ENCODE measurements around the gene CORO6. TPM values are rescaled to one million over a fixed set of nuclear protein-coding genes. Genes with fewer than 3 reads are reported as not detected.
A peak's percentile ranks its signal among the peaks of the same experiment; 100 is the strongest.

CORO6 gene
- total RNA-seq, 1 experiment from 2014 or later = 2.3 TPM

GRCh38 chr17:29592850-29593551 is 29.7 kb downstream of the CORO6 start, which contains the start of gene ANKRD13B:
Gene ANKRD13B, plus strand, starts transcription at chr17:29593132. Its CDS starts 490 bp downstream, at chr17:29593622.
- Histone ChIP-seq H3K79me2 (ENCODE audit: insufficient read depth, low read length) (peaks cover 6% of the 10 kb centered on the region; the same call in 1 of the 2 replicates), H3K4ac (ENCODE audit: low read depth, low read length) (no peak within 1 kb of the TSS), H4K91ac (ENCODE audit: insufficient read length, low read depth, low read length) (no peak within 1 kb of the TSS), H4K8ac (replicated peaks; ENCODE audit: insufficient read length, low read depth, low read length) (no peak within 1 kb of the TSS), H3K4me2 (ENCODE audit: insufficient read depth, insufficient read length, low read length) (peak within 1 kb of the TSS; percentile 69), H3K56ac (ENCODE audit: insufficient read length, low read depth, low read length) (no peak within 1 kb of the TSS), H3T11ph (ENCODE audit: low read length) (no peak within 1 kb of the TSS), H2BK5ac (ENCODE audit: insufficient read length, low read length) (no peak within 1 kb of the TSS), H3K23ac (ENCODE audit: insufficient read length, low read depth, low read length) (no peak within 1 kb of the TSS), H4K5ac (ENCODE audit: insufficient read length, low read depth, low read length) (no peak within 1 kb of the TSS), H3K9ac (ENCODE audit: extremely low read depth, insufficient read length, low read length) (no peak within 1 kb of the TSS), H2AK5ac (ENCODE audit: insufficient read length, low read length) (no peak within 1 kb of the TSS), H2BK120ac (ENCODE audit: low read depth, low read length, poor library complexity, severe bottlenecking) (no peak within 1 kb of the TSS), H3K9me3 (ENCODE audit: control insufficient read depth, low read depth, low read length) (no peaks in the 10 kb centered on the region), H4K20me1 (ENCODE audit: control insufficient read depth, insufficient read depth, insufficient read length) (no peaks in the 10 kb centered on the region), H3K18ac (ENCODE audit: insufficient read length, low read depth, low read length) (peak within 1 kb of the TSS; percentile 6), H3K27me3 (ENCODE audit: insufficient read depth, low read length) (no peaks in the 10 kb centered on the region), H3K4me1 (ENCODE audit: insufficient read depth, low read length) (peaks cover 4% of the 10 kb centered on the region; the same call in 1 of the 2 replicates), H3K27ac (ENCODE audit: insufficient read length, low read depth, low read length) (no peak within 1 kb of the TSS), H3K23me2 (ENCODE audit: insufficient read length, low read depth, low read length, poor library complexity, severe bottlenecking) (peaks cover 42% of the 10 kb centered on the region), H2BK15ac (ENCODE audit: low read depth, low read length) (no peak within 1 kb of the TSS), H3K14ac (ENCODE audit: insufficient read depth, low read length) (no peak within 1 kb of the TSS), H3K79me1 (ENCODE audit: insufficient read depth, low read depth, low read length, poor library complexity, severe bottlenecking) (no peaks in the 10 kb centered on the region), H2BK12ac (ENCODE audit: insufficient read length, low read depth, low read length) (no peak within 1 kb of the TSS), H2BK20ac (ENCODE audit: low read depth, low read length, poor library complexity, severe bottlenecking) (no peak within 1 kb of the TSS), H2AFZ (ENCODE audit: low read length) (no peak within 1 kb of the TSS)
- Mint-ChIP-seq H3K4me1 (peaks cover 44 to 63% of the 10 kb centered on the region in 2 experiments), H3K27me3 (ENCODE audit: low read depth) (peaks cover 5% of the 10 kb centered on the region), H3K4me3 (peak within 1 kb of the TSS; percentile 81 to 90), H3K9me3 (no peaks in the 10 kb centered on the region), H3K27ac (peak within 1 kb of the TSS; percentile 91 to 96 (median 95)), H3K36me3 (ENCODE audit: insufficient read depth in 1 of 3, low read depth in 3 of 3) (peaks cover 0 to 1% (median 0%) of the 10 kb centered on the region in 3 experiments; a peak in 1 of 7 replicates)
- no peak for TF ChIP-seq CTCF (conservative IDR thresholded peaks at IDR 0.05)
- no CpG with 5 or more reads among the region's 96 CpGs for WGBS (ENCODE audit: extremely low coverage, insufficient read length, low lambda C conversion rate)
- no peak for DNase-seq
